Endothelial cell of umbilical vein (primary cell): ENCODE results near the gene EVC2. TPM values are rescaled to one million over a fixed set of nuclear protein-coding genes. Genes with fewer than 3 reads are reported as not detected.

Experiments
- BruUV-seq: library from RNA; stranded (reverse); fragments of 400-500 nt; replicated peaks from 2 replicates; lab custom pipeline; 2021; lab: Mats Ljungman, UMichigan
- CTCF ChIA-PET: fragments of 300-600, 350-600 bp; sonication (Branson Sonifier 250); formaldehyde crosslinking; loops from one replicate; lab custom pipeline; 2021; ENCODE audit warnings: antibody characterized with exemption, inconsistent platforms; lab: Charles Lee
- POLR2A ChIA-PET: fragments of 300-600, 350-600 bp; sonication (Branson Sonifier 250); formaldehyde crosslinking; loops from one replicate; lab custom pipeline; 2021; ENCODE audit warnings: antibody characterized with exemption, inconsistent platforms; lab: Charles Lee
- DNase-seq: peaks from one replicate; pipeline ENCODE4 v3.0.0-alpha.2; 2011; ENCODE audit warnings: low read depth, low spot score
- FAIRE-seq: peaks from 2 replicates; lab custom pipeline; 2011; peaks lifted over from hg19 to GRCh38; lab: Jason Lieb, UNC
- H2AFZ ChIP-seq: 2 replicates; pipeline ENCODE4 v1.6.0; 2012; ENCODE audit warnings: low read depth, low read length, control low read depth, inconsistent platforms
- H3K27ac ChIP-seq: 2 replicates; pipeline ENCODE4 v1.5.1; 2011; ENCODE audit warnings: low read depth, mild to moderate bottlenecking, control low read depth, low read length, moderate library complexity; ENCODE audit not compliant: insufficient read depth
- H3K27me3 ChIP-seq, 2 experiments: 2 replicates each; pipeline versions ENCODE4 v1.6.0 to v1.6.1; 2011; ENCODE audit warnings: low read length in 2 of 2, mixed read lengths in 1 of 2; ENCODE audit not compliant: control insufficient read depth in 2 of 2, insufficient read depth in 2 of 2
- H3K36me3 ChIP-seq, 2 experiments: 2 replicates in 1 of 2; 3 replicates in 1 of 2; pipeline ENCODE4 v1.5.1; 2011; ENCODE audit warnings: low read length in 2 of 2, mild to moderate bottlenecking in 1 of 2, moderate library complexity in 1 of 2; ENCODE audit not compliant: control insufficient read depth in 2 of 2, insufficient read depth in 2 of 2; ENCODE audit errors: extremely low read depth in 1 of 2
- H3K4me1 ChIP-seq: 3 replicates; pipeline ENCODE4 v1.5.1; 2011; ENCODE audit warnings: mild to moderate bottlenecking, low read length; ENCODE audit not compliant: control insufficient read depth, insufficient read depth; ENCODE audit errors: extremely low read depth
- H3K4me2 ChIP-seq: 2 replicates; pipeline ENCODE4 v1.6.1; 2011; ENCODE audit warnings: low read length, control low read depth, mixed read lengths; ENCODE audit not compliant: insufficient read depth
- H3K4me3 ChIP-seq, 3 experiments: fragments of 200-600 bp in 1 of 3; sonication (generic), shearing (Covaris generic) in 1 of 3; replicated peaks in 1 of 3; 2 replicates each; pipeline ENCODE4 v1.5.1; 2011 to 2016; ENCODE audit warnings: control low read depth in 3 of 3, low read length in 3 of 3, mild to moderate bottlenecking in 2 of 3, inconsistent platforms in 1 of 3, low read depth in 1 of 3, moderate library complexity in 1 of 3; ENCODE audit not compliant: insufficient read depth in 1 of 3
- H3K79me2 ChIP-seq: 2 replicates; pipeline ENCODE4 v1.6.0; 2012; ENCODE audit warnings: low read length, inconsistent platforms; ENCODE audit not compliant: control insufficient read depth, insufficient read depth
- H3K9ac ChIP-seq: replicated peaks from 2 replicates; pipeline ENCODE3; 2011; ENCODE audit warnings: low read length, control low read depth; ENCODE audit not compliant: insufficient read depth; ENCODE audit errors: extremely low read depth
- H3K9me1 ChIP-seq: replicated peaks from 3 replicates; pipeline ENCODE4 v1.6.0; 2011; ENCODE audit warnings: mild to moderate bottlenecking, low read length; ENCODE audit not compliant: control insufficient read depth, insufficient read depth; ENCODE audit errors: extremely low read depth
- H3K9me3 ChIP-seq: replicated peaks from 2 replicates; pipeline ENCODE4 v1.5.1; 2012; ENCODE audit warnings: low read length, inconsistent platforms; ENCODE audit not compliant: control insufficient read depth, insufficient read depth
- H4K20me1 ChIP-seq: replicated peaks from 2 replicates; pipeline ENCODE3; 2011; ENCODE audit warnings: mild to moderate bottlenecking, low read length; ENCODE audit not compliant: control insufficient read depth, insufficient read depth; ENCODE audit errors: extremely low read depth
- EZH2 ChIP-seq: IDR thresholded peaks from 2 replicates; pipeline ENCODE4 v1.6.1; 2012; ENCODE audit warnings: borderline replicate concordance, low read depth, mild to moderate bottlenecking, moderate library complexity, low read length, inconsistent platforms; ENCODE audit not compliant: severe bottlenecking
- FOS ChIP-seq: IDR thresholded peaks from 2 replicates; pipeline ENCODE4 v1.6.1; 2011; ENCODE audit warnings: mild to moderate bottlenecking, low read length, moderate library complexity, borderline replicate concordance; ENCODE audit not compliant: insufficient read depth
- GATA2 ChIP-seq: IDR thresholded peaks from 2 replicates; pipeline ENCODE4 v1.7.0; 2011; ENCODE audit warnings: low read depth, mild to moderate bottlenecking, moderate library complexity, mixed read lengths, low read length; ENCODE audit not compliant: insufficient read length, insufficient read depth
- JUN ChIP-seq: IDR thresholded peaks from 2 replicates; pipeline ENCODE4 v1.6.1; 2011; ENCODE audit warnings: borderline replicate concordance, low read depth; ENCODE audit not compliant: insufficient read length, insufficient read depth
- MYC ChIP-seq: IDR thresholded peaks from one replicate; pipeline ENCODE4 v1.6.1; 2011; ENCODE audit warnings: mild to moderate bottlenecking, low read depth, low read length
- POLR2A ChIP-seq: IDR thresholded peaks from 2 replicates; pipeline ENCODE4 v1.6.1; 2012; ENCODE audit warnings: low read depth, mild to moderate bottlenecking, control low read depth, low read length
- POLR2AphosphoS5 ChIP-seq: IDR thresholded peaks from 2 replicates; pipeline ENCODE4 v1.6.1; 2012; ENCODE audit warnings: low read depth, mild to moderate bottlenecking, control low read depth, low read length, moderate library complexity; ENCODE audit not compliant: insufficient read depth
- dilution Hi-C: fragments of 300-500 bp; cut with MboI; formaldehyde crosslinking; loops from one replicate; pipeline ENCODE4 v1.15.0; 2019; ENCODE audit warnings: low sequenced_read_pairs; ENCODE audit not compliant: extremely low pct_ligation_motif_present
- intact Hi-C: fragments of 100-400 bp; cut with micrococcal nuclease; formaldehyde crosslinking; loops from one replicate; pipeline ENCODE4 v1.10.0; 2022
- polyA plus RNA-seq, 4 experiments: library from polyadenylated mRNA; depleted of rRNA in 3 of 4; stranded (reverse) in 3 of 4; unstranded in 1 of 4; fragments of >200 nt; gene quantifications; 2 replicates each; pipeline versions ENCODE4 v1.2.1 to v1.2.3, GENCODE V29; 2011 to 2012; ENCODE audit warnings: missing spikeins in 1 of 4
- total RNA-seq: library from RNA; stranded (reverse); gene quantifications from 2 replicates; pipeline ENCODE4 v1.2.3, GENCODE V29; 2021
- TF ChIP-seq, protein P1 (sequence below): IDR thresholded peaks from 2 replicates; pipeline ENCODE4 v1.6.1; 2011; ENCODE audit not compliant: insufficient read depth, insufficient read length
- TF ChIP-seq, protein P2 (sequence below), 2 donors: IDR thresholded peaks; 1 replicate in 1 of 2; 2 replicates in 1 of 2; pipeline ENCODE4 v1.5.1; 2011; ENCODE audit warnings: low read length in 2 of 2, mild to moderate bottlenecking in 2 of 2, moderate library complexity in 2 of 2, control low read depth in 1 of 2, inconsistent platforms in 1 of 2, low read depth in 1 of 2; ENCODE audit not compliant: insufficient read depth in 1 of 2; ENCODE audit errors: extremely low read depth in 1 of 2

EVC2 gene
- total and polyA plus RNA-seq, 2 donors (not counting 3 experiments of a cell fraction or from before 2014, with no cell fraction given), result 1.7 to 8.8 TPM

DNA sequence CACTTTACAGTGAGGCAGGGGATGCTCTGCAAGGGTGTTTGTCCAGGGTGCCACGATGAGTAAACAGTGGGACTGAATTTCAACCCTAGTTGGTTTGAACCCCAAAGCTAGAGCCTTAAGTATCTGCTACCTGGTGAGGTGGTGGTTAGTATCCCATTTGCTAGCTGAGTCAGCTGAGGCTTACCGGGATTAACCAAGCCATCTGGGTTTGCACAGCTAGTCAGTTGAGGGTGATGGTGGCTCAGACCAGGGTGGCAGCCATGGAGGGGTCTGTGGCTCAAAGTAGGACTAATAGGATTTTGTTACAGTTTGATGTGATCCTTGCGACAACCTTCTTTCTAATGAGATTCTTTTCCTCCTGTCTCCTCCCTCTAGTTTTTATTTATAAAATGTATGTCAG lies 4.6 kb upstream of the EVC2 start:
- FAIRE-seq (no peak), DNase-seq (no peak)
- dilution Hi-C loops (no loop called here), intact Hi-C loops (no loop called here)
- ChIA-PET POLR2A (no interaction called here), CTCF (no interaction called here)
- BruUV-seq, result no TSS peak
- Histone ChIP-seq H3K9me1 (no peaks in the 10 kb centered on the region), H3K79me2 (peaks cover 23% of the 10 kb centered on the region), H3K4me3 (no peak overlapping the region), H3K36me3 (no peaks in the 10 kb centered on the region), H3K9ac (no peak overlapping the region), H3K4me2 (no peak overlapping the region), H2AFZ (no peak overlapping the region), H3K27ac (no peak overlapping the region), H3K9me3 (no peaks in the 10 kb centered on the region), H3K4me1 (peaks cover 19% of the 10 kb centered on the region), H4K20me1 (no peaks in the 10 kb centered on the region), H3K27me3 (no peaks in the 10 kb centered on the region)
- TF ChIP-seq FOS, result no peak
- no peak for TF ChIP-seq POLR2AphosphoS5
- TF ChIP-seq, protein P1, sequence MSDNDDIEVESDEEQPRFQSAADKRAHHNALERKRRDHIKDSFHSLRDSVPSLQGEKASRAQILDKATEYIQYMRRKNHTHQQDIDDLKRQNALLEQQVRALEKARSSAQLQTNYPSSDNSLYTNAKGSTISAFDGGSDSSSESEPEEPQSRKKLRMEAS, result no peak
- no peak for TF ChIP-seq POLR2A
- no peak for TF ChIP-seq MYC
- no peak for TF ChIP-seq EZH2
- no peak for TF ChIP-seq JUN
- TF ChIP-seq, protein P2, sequence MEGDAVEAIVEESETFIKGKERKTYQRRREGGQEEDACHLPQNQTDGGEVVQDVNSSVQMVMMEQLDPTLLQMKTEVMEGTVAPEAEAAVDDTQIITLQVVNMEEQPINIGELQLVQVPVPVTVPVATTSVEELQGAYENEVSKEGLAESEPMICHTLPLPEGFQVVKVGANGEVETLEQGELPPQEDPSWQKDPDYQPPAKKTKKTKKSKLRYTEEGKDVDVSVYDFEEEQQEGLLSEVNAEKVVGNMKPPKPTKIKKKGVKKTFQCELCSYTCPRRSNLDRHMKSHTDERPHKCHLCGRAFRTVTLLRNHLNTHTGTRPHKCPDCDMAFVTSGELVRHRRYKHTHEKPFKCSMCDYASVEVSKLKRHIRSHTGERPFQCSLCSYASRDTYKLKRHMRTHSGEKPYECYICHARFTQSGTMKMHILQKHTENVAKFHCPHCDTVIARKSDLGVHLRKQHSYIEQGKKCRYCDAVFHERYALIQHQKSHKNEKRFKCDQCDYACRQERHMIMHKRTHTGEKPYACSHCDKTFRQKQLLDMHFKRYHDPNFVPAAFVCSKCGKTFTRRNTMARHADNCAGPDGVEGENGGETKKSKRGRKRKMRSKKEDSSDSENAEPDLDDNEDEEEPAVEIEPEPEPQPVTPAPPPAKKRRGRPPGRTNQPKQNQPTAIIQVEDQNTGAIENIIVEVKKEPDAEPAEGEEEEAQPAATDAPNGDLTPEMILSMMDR (IDR thresholded peaks at IDR 0.05; ENCODE audit: extremely low read depth in 1 of 2, insufficient read depth in 1 of 2, low read depth in 1 of 2, low read length in 2 of 2), result no peak
- TF ChIP-seq GATA2, result no peak
